GM18951 (cell line): ENCODE data around the gene FCER2.

Source experiments
- POLR2A ChIP-seq: IDR thresholded peaks from 4 replicates; pipeline ENCODE4 v1.6.1; 2011; ENCODE audit warnings: mild to moderate bottlenecking; ENCODE audit not compliant: insufficient read length, insufficient read depth; ENCODE audit errors: extremely low read depth
- in situ Hi-C: fragments of 300-500 bp; cut with MboI; formaldehyde crosslinking; loops from one replicate; pipeline ENCODE4 v1.12.0; 2022; ENCODE audit warnings: low sequenced_read_pairs, mixed read lengths, inconsistent platforms; ENCODE audit not compliant: unreplicated experiment

Gene FCER2

DNA sequence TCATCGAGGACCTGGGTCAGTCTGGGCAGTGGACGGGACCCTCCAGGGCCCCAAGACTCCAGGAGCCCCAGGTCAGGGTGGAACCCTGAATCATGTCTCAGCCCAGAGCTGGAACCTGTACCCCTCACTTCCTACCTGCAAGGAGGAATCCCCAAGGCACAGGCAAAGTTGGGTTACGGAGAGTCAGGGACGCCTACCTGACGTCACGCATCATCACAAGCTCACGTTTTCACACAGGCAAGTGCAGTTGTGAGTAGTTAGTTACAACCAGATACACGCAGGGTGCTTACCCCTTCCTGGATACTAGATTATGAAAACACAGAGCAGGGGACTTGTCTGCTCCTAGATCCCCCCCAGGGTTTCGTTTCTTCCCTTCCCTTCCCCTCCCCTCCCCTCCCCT lies 31.1 kb downstream of the FCER2 start:
- in situ Hi-C loops = no loop called here
- TF ChIP-seq POLR2A = no peak

DNA sequence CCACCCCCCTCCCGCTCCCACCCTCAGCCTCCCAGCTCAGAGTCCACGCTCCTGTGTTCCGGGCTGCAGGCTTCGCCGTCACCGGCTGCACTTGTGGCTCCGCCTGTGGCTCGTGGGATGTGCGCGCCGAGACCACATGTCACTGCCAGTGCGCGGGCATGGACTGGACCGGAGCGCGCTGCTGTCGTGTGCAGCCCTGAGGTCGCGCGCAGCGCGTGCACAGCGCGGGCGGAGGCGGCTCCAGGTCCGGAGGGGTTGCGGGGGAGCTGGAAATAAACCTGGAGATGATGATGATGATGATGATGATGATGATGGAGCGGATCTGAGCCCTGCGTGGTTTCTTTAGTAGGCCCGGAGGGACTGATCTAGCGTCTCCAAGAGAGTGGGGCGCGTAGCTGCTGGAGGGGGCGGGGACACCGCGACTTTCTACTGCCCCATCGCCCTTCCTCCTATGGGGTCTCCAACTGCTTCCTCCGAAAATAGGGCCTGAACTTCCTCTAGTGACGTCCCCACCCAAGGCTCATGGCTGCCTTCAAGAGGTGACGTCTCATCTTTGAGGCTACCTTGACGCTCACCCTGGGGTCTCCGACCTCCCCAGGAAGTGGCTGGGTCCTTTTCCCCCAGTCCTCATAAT lies 31.7 kb downstream of the FCER2 start:
- in situ Hi-C loops = no loop called here
- TF ChIP-seq POLR2A = no peak

DNA sequence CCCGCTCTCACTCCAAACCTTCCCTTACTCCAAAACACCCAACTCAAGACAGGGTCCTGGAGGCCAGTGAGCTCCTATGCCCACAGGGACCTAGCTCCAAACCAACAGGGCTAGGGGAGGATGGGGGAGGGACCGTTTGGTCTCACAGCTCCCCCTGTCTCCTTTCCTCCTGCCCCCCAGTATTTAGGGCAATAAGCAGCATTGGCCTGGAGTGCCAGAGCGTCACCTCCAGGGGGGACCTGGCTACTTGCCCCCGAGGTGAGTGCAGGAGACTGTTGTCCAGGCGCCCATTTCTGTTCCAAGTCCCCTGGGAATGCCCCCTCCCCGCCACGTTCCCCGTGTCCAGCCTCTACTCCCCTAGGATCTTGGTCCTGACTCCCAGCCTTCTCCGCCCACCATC lies 32.3 kb downstream of the FCER2 start:
- no peak for TF ChIP-seq POLR2A
- in situ Hi-C loops = no loop called here

DNA sequence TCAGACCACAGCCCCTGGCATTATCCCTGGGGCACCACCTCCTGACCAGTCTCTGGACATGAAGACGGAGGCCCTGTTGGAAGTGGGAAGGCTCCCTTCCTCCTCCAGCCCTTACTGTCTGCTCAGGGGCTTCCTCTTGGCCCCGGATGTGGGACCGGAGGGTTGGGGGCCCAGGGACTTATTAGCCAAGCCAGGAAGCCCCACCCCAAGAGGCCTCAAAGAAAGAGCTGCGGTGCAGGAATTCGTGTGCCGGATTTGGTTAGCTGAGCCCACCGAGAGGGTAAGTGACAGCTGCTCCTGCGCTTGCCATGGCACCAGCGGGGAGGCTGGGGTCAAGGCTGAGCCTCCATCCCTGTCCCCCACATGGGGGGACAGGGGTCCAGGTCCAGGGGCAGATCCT lies 33.1 kb downstream of the FCER2 start, which contains the start of gene RETN:
Gene RETN, plus strand, starts transcription at position 208 of the 400 bp plus-strand sequence. CDS start 278 bp downstream, outside the sequence.
- no peak for TF ChIP-seq POLR2A
- in situ Hi-C loops = no loop called here

DNA sequence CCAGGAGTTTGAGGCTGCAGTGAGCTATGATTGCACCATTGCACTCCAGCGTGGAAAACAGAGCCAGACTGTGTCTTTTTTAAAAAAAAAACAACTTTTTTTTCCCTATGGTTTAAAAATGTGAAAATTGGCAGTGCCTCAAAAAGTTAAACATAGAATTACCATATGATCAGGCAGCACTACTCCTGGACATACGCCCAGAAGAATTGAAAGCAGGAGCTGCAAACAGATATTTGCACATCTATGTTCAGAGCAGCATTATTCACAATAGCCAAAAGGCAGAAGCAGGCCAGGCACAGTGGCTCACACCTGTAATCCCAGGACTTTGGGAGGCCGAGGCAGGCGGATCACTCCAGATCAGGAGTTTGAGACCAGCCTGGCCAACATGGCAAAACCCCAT lies 36.9 kb downstream of the FCER2 start:
- in situ Hi-C loops = no loop called here
- TF ChIP-seq POLR2A = no peak

DNA sequence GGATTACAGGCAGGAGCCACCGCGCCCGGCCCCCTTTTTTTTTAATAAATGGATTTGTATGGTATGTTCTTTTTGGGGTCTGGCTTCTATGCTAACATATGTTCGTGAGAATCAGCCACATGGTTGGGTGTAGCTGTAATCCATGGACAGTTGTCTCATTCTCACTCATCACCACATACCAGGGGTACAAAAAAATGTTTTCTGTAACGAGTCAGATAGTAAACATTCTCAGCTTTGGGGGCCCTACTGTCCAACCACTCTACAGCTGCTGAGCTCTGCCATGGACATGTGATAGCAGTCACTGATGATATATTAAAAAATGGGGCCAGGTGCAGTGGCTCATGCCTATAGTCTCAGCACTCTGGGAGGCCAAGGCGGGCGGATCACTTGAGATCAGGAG lies 38.2 kb downstream of the FCER2 start:
- TF ChIP-seq POLR2A = no peak
- in situ Hi-C loops = no loop called here

DNA sequence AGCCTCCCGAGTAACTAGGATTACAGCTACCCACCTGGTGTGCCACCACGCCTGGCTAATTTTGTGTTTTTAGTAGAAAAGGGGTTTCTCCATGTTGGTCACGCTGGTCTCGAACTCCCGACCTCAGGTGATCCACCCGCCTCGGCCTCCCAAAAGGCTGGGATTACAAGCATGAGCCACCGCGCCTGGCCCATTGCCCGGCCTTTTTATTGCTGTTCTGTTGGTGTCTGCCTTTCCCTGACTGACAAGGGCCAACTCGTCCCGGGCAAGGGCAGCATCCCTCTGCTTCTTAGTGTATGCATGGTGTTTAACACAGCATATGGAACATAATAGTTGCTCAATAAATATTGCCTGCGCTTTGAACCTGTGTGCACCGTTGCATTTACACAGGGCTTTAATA lies 39.3 kb downstream of the FCER2 start:
- in situ Hi-C loops = no loop called here
- TF ChIP-seq POLR2A = no peak

DNA sequence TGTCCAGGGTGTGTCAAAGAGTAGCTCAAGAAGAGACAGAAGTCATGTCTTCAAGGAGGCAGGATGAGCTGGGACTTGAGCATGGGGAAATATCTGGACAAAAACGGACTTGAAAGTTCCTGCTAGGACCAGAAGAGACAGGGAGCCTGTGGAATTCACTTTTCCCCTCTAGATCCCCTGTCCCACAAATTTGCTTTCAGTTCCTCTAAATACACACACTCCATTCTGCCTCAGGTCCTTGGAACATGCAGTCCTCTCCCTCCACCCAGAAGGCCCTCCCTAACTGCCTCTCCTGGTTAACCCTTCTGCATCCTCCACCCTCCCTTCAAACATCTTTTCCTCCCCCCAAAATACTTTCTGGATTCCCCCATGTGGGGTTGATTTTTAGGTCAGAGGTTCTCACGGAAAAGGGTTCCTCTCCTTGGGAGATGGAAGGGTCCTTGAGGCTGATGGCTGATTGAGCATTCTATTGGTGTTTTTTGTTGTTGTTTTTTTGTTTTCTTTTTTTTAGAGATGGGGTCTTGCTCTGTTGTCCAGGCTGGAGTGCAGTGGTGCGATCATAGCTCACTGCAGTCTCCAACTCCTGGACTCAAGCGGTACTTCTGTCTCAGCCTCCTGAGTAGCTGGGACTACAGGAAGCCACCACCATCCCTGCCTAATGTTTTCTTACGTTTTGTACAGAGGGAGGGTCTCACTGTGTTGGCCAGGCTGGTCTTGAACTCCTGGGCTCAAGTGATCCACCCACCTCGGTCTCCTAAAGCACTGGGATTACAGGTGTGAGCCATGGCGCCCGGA lies 40.0 kb downstream of the FCER2 start:
- TF ChIP-seq POLR2A = no peak
- in situ Hi-C loops = no loop called here

DNA sequence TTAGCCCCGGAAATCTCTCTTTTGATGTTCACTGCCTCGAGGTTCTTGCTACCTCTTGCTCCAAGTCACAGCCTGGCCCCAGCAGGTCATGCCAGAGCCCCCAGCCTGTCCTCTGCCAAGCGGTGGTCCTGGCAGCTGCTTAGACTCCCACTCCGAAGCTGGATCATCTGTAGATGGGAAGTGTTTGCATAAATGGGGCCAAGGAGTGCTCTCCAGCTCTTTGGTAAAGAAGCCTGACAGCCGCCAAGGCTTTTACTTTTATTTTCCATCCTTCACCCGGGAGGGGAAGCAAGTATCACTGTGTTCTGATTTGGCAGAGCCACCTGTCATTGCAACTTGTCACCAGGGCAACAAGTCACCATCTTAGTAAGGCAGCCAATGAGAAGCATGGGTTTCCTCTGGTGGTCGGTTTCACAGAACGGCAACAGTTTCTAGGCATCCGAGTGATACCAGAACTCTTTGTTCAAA lies 43.7 kb downstream of the FCER2 start:
- in situ Hi-C loops = no loop called here
- TF ChIP-seq POLR2A = no peak

DNA sequence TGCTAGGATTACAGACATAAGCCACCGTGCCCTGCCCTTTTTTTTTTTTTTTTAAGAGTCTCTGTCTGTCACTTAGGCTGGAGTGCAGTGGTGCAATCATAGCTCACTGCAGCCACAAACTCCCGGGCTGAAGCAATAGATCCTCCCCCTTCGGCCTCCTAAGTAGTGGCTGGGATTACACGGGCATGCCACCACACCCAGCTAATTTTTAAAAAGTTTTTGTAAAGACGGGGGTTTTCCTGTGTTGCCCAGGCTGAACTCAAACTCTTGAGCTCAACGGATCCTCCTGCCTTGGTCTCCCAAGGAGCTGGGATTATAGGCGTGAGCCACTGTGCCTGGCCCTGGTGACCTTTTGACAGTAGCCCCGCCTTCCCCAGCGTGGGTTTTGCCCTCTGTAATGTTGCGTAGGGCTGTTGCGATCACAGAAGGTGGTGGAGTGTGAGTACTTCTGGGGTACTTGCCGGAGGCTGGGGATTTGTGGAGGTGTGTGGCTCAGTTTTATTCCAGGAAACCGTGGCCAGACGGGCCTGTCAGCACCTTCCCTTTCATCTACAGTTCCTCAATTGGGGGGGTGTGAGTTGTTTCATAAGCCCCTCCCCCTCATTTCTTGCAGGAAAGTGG lies 44.7 kb downstream of the FCER2 start:
- no peak for TF ChIP-seq POLR2A
- in situ Hi-C loops = no loop called here

DNA sequence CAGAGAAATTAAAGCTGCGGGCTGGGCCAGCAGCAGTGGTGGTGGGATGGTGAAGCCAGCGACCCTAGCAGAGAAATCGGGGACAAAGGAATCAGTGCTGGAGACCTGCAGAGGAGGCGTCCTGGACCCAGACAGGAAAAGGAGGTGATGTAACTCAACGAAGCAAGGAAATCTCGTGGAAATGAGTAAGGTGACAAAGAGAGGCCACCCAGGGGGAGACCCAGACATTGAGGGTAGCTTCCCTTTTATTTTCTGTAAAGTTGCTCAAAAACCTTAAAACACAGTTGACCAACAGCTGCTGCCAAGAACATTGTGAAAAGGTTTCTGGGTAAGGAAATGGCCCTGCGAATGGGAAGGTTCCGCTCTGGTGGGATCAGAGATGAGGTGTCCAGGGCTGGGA lies 46.4 kb downstream of the FCER2 start:
- in situ Hi-C loops = no loop called here
- TF ChIP-seq POLR2A = no peak

DNA sequence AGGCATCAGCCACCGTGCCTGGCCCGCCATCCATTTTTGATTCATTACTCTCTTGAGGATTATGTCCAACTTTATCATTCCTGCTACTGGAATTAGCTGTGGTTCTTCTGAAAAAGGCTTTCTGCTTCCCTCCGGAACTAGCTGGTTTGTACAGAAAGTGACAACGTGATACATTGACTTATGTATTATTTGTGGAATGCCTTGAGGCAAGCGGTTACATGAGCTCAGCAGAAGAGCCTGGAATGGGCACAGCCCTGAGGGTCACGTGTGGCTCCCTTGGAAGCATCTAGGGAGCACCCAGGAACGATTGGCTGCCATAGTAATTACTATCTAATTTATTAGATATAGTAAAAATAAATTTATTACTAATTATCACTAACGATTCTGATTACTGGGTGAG lies 47.5 kb downstream of the FCER2 start:
- TF ChIP-seq POLR2A = no peak
- in situ Hi-C loops = no loop called here

DNA sequence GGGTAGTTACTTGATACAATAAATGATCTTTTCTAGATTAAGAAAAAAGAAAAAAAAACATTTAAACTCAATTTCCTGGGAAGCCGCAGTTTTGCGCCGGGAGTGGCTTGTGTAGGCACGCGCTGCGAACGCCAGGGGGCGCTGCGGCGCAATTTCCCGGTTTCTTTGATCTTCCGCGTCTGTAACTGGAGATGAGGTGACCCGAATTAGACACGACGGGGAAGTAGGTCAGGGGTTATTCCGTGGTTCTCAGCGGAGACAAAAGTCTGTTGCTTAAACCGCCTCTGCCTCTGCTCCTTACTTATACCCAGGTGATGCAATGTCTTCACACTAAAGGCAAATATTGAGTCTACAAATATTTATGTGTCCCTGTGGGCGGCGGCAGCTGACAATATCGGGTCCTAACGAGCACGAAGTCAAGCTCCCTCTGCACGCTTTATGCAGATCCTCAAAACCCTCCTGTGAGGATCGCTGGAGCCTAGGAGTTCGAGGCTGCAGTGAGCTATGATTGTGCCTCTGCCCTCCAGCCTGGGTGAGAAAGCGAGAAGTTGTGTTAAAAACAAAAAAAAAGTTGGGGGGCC lies 49.8 kb downstream of the FCER2 start:
- no peak for TF ChIP-seq POLR2A
- in situ Hi-C loops = no loop called here
